AG09319 (cell line): Measurements from ENCODE around the gene NXN.
"Not testable (repeated sequence)": the region's sequence is repeated elsewhere in the genome, so short reads cannot be mapped to it uniquely, and the experiment has no call there.

Source experiments
- DNase-seq: peaks from one replicate; pipeline ENCODE4 v3.0.0-alpha.2; 2010; ENCODE audit warnings: low read depth; ENCODE audit errors: extremely low read depth
- CTCF ChIP-seq: IDR thresholded peaks from 2 replicates; pipeline ENCODE4 v1.5.1; 2011; ENCODE audit warnings: low read depth, mild to moderate bottlenecking, inconsistent platforms, low read length, moderate library complexity

The NXN gene

GRCh38 chr17:1000597-1001461 lies 21.3 kb upstream of the NXN start:
- TF ChIP-seq CTCF = no peak
- no peak for DNase-seq

- no peak for TF ChIP-seq CTCF
- DNase-seq = no peak
Measured at GRCh38 chr17:998111-998510, 18.5 kb upstream of the NXN start.

DNA sequence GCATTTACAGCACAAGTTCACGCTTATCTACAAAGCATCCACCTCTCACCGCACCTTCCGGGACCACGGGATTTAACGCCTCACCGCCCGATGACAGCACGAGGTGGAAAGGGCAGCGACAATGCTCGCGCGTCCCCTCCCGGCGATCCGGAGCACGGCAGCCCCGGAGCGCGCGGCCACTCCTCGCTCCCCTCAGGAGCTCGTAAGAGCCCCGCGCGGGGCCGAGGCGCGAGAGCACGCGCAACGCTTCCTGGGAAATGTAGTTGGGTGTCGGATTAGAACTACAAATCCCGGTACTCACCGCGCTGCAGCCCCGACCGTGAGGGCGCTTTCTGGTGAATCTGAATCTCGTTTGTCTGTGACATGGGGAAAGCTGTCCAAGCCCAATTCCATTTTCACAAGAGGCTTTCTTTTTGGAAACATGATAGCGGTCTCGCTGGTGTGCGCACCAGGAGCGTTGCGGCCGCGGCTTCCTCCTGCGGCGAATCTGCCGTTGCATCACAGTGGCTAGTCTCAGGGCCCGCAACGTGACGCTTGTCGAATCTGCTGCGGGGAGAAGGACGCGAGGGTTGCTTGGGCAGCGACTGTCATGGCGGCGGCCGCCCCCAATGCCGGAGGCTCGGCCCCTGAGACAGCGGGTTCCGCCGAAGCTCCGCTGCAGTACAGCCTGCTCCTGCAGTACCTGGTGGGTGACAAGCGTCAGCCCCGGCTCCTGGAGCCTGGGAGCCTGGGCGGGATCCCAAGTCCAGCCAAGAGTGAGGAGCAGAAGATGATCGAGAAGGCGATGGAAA lies 17.2 kb upstream of the NXN start, which contains the start of gene TIMM22:
TSS of gene TIMM22 (plus strand) at position 576 of the 791 bp plus-strand sequence. CDS start at position 590, 14 bp downstream.
- peak; percentile 94 for DNase-seq
- TF ChIP-seq CTCF = peak; percentile 85

GRCh38 chr17:995324-995723 lies 15.7 kb upstream of the NXN start:
- DNase-seq = not testable (repeated sequence)

- no peak for TF ChIP-seq CTCF
- DNase-seq = no peak
Measured at GRCh38 chr17:992933-993332, 13.4 kb upstream of the NXN start.

- no peak for DNase-seq
- TF ChIP-seq CTCF = no peak
Measured at GRCh38 chr17:988561-988960, 9.0 kb upstream of the NXN start.

DNA sequence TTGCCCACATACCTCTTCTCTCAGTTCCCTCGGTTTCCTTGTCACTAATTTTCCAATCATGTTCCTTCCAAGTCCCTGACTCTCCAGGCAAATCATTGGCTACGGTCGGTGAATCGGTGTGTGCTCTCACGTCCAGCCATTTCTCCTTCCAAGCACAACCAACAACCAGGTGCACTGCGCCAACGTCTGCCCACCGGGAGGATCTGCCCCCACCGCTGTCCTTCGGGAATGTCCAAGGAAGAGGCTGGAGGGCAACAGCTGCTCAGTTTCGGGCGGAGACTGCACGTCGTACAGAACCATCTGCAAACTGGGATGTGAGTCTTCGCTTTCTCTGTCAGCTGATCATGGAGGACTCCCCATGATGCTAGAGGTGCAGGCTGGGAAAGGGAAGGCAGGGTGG lies 8.4 kb upstream of the NXN start:
- DNase-seq = no peak
- TF ChIP-seq CTCF = no peak
